Liver (tissue), 3 donors: ENCODE measurements around the gene GDF10.

Source experiments
- EGR1 ChIP-seq, 2 donors: IDR thresholded peaks; 2 replicates each; pipeline ENCODE4 v1.6.1; 2016 to 2018; ENCODE audit warnings: antibody characterized with exemption in 2 of 2, low read depth in 2 of 2
- FOXA1 ChIP-seq: IDR thresholded peaks from 2 replicates; pipeline ENCODE4 v1.6.1; 2016; ENCODE audit warnings: antibody characterized with exemption
- GABPA ChIP-seq, 2 donors: IDR thresholded peaks in 1 of 2; conservative IDR thresholded peaks in 1 of 2; 2 replicates each; pipeline ENCODE4 v1.6.1; 2016; ENCODE audit warnings: antibody characterized with exemption in 2 of 2, mild to moderate bottlenecking in 1 of 2, moderate library complexity in 1 of 2
- HNF4G ChIP-seq: IDR thresholded peaks from 2 replicates; pipeline ENCODE4 v1.6.1; 2016; ENCODE audit warnings: antibody characterized with exemption
- MAX ChIP-seq: IDR thresholded peaks from 2 replicates; pipeline ENCODE4 v1.6.1; 2016; ENCODE audit warnings: antibody characterized with exemption
- RAD21 ChIP-seq, 2 donors: IDR thresholded peaks; 2 replicates each; pipeline ENCODE4 v1.6.1; 2016; ENCODE audit warnings: antibody characterized with exemption in 2 of 2, mild to moderate bottlenecking in 2 of 2
- RXRA ChIP-seq, 2 donors: IDR thresholded peaks; 2 replicates each; pipeline ENCODE4 v1.6.1; 2017 to 2018; ENCODE audit warnings: antibody characterized with exemption in 2 of 2, mild to moderate bottlenecking in 1 of 2
- SP1 ChIP-seq: IDR thresholded peaks from 2 replicates; pipeline ENCODE4 v1.6.1; 2018; ENCODE audit warnings: antibody characterized with exemption, mild to moderate bottlenecking
- TAF1 ChIP-seq: conservative IDR thresholded peaks from 2 replicates; pipeline ENCODE4 v1.6.1; 2016; ENCODE audit warnings: antibody characterized with exemption, mild to moderate bottlenecking
- YY1 ChIP-seq: IDR thresholded peaks from 2 replicates; pipeline ENCODE4 v1.6.1; 2016; ENCODE audit warnings: antibody characterized with exemption, mild to moderate bottlenecking
- TF ChIP-seq, protein P1 (sequence below): fragments of 150-350 bp; IDR thresholded peaks from 2 replicates; pipeline ENCODE4 v1.5.1; 2017; ENCODE audit warnings: improper control_type of control experiment, low read depth, low read length; ENCODE audit not compliant: missing input control
- TF ChIP-seq, protein P2 (sequence below): IDR thresholded peaks from 2 replicates; pipeline ENCODE4 v1.6.1; 2016; ENCODE audit warnings: antibody characterized with exemption, mild to moderate bottlenecking
- TF ChIP-seq, protein P3 (sequence below): IDR thresholded peaks from 2 replicates; pipeline ENCODE4 v1.6.1; 2016; ENCODE audit warnings: antibody characterized with exemption
- TF ChIP-seq, protein P4 (sequence below): IDR thresholded peaks from 2 replicates; pipeline ENCODE4 v1.6.1; 2016; ENCODE audit warnings: antibody characterized with exemption
- donor health status: healthy.
- donor health status: healthy.

GRCh38 chr10:47257396-47258120 is 42.4 kb upstream of the GDF10 start:
- TF ChIP-seq RAD21 (IDR thresholded peaks at IDR 0.05), result no peak
- TF ChIP-seq, protein P1, sequence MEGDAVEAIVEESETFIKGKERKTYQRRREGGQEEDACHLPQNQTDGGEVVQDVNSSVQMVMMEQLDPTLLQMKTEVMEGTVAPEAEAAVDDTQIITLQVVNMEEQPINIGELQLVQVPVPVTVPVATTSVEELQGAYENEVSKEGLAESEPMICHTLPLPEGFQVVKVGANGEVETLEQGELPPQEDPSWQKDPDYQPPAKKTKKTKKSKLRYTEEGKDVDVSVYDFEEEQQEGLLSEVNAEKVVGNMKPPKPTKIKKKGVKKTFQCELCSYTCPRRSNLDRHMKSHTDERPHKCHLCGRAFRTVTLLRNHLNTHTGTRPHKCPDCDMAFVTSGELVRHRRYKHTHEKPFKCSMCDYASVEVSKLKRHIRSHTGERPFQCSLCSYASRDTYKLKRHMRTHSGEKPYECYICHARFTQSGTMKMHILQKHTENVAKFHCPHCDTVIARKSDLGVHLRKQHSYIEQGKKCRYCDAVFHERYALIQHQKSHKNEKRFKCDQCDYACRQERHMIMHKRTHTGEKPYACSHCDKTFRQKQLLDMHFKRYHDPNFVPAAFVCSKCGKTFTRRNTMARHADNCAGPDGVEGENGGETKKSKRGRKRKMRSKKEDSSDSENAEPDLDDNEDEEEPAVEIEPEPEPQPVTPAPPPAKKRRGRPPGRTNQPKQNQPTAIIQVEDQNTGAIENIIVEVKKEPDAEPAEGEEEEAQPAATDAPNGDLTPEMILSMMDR, result no peak
- TF ChIP-seq RXRA (IDR thresholded peaks at IDR 0.05), result no peak
- TF ChIP-seq, protein P2, sequence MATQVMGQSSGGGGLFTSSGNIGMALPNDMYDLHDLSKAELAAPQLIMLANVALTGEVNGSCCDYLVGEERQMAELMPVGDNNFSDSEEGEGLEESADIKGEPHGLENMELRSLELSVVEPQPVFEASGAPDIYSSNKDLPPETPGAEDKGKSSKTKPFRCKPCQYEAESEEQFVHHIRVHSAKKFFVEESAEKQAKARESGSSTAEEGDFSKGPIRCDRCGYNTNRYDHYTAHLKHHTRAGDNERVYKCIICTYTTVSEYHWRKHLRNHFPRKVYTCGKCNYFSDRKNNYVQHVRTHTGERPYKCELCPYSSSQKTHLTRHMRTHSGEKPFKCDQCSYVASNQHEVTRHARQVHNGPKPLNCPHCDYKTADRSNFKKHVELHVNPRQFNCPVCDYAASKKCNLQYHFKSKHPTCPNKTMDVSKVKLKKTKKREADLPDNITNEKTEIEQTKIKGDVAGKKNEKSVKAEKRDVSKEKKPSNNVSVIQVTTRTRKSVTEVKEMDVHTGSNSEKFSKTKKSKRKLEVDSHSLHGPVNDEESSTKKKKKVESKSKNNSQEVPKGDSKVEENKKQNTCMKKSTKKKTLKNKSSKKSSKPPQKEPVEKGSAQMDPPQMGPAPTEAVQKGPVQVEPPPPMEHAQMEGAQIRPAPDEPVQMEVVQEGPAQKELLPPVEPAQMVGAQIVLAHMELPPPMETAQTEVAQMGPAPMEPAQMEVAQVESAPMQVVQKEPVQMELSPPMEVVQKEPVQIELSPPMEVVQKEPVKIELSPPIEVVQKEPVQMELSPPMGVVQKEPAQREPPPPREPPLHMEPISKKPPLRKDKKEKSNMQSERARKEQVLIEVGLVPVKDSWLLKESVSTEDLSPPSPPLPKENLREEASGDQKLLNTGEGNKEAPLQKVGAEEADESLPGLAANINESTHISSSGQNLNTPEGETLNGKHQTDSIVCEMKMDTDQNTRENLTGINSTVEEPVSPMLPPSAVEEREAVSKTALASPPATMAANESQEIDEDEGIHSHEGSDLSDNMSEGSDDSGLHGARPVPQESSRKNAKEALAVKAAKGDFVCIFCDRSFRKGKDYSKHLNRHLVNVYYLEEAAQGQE, result no peak
- TF ChIP-seq, protein P3, sequence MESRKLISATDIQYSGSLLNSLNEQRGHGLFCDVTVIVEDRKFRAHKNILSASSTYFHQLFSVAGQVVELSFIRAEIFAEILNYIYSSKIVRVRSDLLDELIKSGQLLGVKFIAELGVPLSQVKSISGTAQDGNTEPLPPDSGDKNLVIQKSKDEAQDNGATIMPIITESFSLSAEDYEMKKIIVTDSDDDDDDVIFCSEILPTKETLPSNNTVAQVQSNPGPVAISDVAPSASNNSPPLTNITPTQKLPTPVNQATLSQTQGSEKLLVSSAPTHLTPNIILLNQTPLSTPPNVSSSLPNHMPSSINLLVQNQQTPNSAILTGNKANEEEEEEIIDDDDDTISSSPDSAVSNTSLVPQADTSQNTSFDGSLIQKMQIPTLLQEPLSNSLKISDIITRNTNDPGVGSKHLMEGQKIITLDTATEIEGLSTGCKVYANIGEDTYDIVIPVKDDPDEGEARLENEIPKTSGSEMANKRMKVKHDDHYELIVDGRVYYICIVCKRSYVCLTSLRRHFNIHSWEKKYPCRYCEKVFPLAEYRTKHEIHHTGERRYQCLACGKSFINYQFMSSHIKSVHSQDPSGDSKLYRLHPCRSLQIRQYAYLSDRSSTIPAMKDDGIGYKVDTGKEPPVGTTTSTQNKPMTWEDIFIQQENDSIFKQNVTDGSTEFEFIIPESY, result no peak
- TF ChIP-seq FOXA1, result no peak
- TF ChIP-seq TAF1, result no peak
- TF ChIP-seq YY1, result no peak
- TF ChIP-seq MAX, result no peak
- TF ChIP-seq EGR1 (IDR thresholded peaks at IDR 0.05; ENCODE audit: low read depth in 2 of 2), result no peak
- TF ChIP-seq, protein P4, sequence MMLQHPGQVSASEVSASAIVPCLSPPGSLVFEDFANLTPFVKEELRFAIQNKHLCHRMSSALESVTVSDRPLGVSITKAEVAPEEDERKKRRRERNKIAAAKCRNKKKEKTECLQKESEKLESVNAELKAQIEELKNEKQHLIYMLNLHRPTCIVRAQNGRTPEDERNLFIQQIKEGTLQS, result no peak
- no peak for TF ChIP-seq HNF4G
- no peak for TF ChIP-seq GABPA (IDR thresholded peaks at IDR 0.05 in 1 of 2, conservative IDR thresholded peaks at IDR 0.05 in 1 of 2)
- TF ChIP-seq SP1, result no peak
